PC-9 (cell line): ENCODE results near the gene BTBD16. TPM values are rescaled to one million over a fixed set of nuclear protein-coding genes. Genes with fewer than 3 reads are reported as not detected.

Source experiments
- BruUV-seq: library from RNA; stranded (reverse); fragments of 400-500 nt; replicated peaks from 2 replicates; lab custom pipeline; 2021; lab: Mats Ljungman, UMichigan
- CTCF ChIA-PET: fragments of 300-600 bp; sonication (Branson Sonifier 250); formaldehyde crosslinking; loops from one replicate; lab custom pipeline; 2022; ENCODE audit warnings: antibody characterized with exemption; lab: Charles Lee
- POLR2A ChIA-PET: fragments of 300-600 bp; sonication (Branson Sonifier 250); formaldehyde crosslinking; loops from one replicate; lab custom pipeline; 2022; ENCODE audit warnings: antibody characterized with exemption; ENCODE audit not compliant: unreplicated experiment; lab: Charles Lee
- DNase-seq, 2 experiments: peaks; one replicate each; pipeline versions ENCODE4 v3.0.0 to v3.0.0-alpha.2; 2015 to 2022; ENCODE audit warnings: mixed read lengths in 1 of 2
- H2AFZ ChIP-seq: fragments of 200-600 bp; sonication (generic); 2 replicates; pipeline ENCODE4 v1.8.1; 2017; ENCODE audit warnings: antibody characterized with exemption
- H3F3A ChIP-seq: fragments of 200-600 bp; sonication (generic); 2 replicates; pipeline ENCODE4 v1.8.1; 2017; ENCODE audit warnings: antibody characterized with exemption, mild to moderate bottlenecking, low read depth; ENCODE audit not compliant: insufficient read depth
- H3K27ac ChIP-seq: fragments of 200-600 bp; sonication (generic); 2 replicates; pipeline ENCODE4 v1.6.1; 2016; ENCODE audit warnings: mixed run types
- H3K27me3 ChIP-seq: fragments of 200-600 bp; sonication (generic); 2 replicates; pipeline ENCODE4 v1.6.1; 2016; ENCODE audit warnings: low read depth, mixed run types; ENCODE audit not compliant: insufficient read depth
- H3K36me3 ChIP-seq: fragments of 200-600 bp; sonication (generic); 2 replicates; pipeline ENCODE4 v1.6.1; 2016; ENCODE audit warnings: low read depth, mixed run types
- H3K4me1 ChIP-seq: fragments of 200-600 bp; sonication (generic); replicated peaks from 2 replicates; pipeline ENCODE4 v1.6.1; 2016; ENCODE audit warnings: mixed run types; ENCODE audit not compliant: insufficient read depth
- H3K4me2 ChIP-seq: fragments of 200-600 bp; sonication (generic); 2 replicates; pipeline ENCODE4 v1.6.1; 2017; ENCODE audit warnings: mixed run types
- H3K4me3 ChIP-seq: fragments of 200-600 bp; sonication (generic); 2 replicates; pipeline ENCODE4 v1.6.1; 2016; ENCODE audit warnings: mixed run types
- H3K79me2 ChIP-seq: fragments of 200-600 bp; sonication (generic); 2 replicates; pipeline ENCODE4 v1.6.1; 2017; ENCODE audit warnings: low read depth, mixed run types
- H3K9me2 ChIP-seq: fragments of 200-600 bp; sonication (generic); 2 replicates; pipeline ENCODE4 v1.8.1; 2017; ENCODE audit warnings: mild to moderate bottlenecking; ENCODE audit not compliant: insufficient read depth
- H3K9me3 ChIP-seq: fragments of 200-600 bp; sonication (generic); 2 replicates; pipeline ENCODE4 v1.8.1; 2016; ENCODE audit warnings: low read depth; ENCODE audit not compliant: insufficient read depth
- H4K20me1 ChIP-seq: fragments of 200-600 bp; sonication (generic); 2 replicates; pipeline ENCODE4 v1.8.1; 2017; ENCODE audit not compliant: insufficient read depth
- EZH2 ChIP-seq: fragments of 200-600 bp; sonication (generic); IDR thresholded peaks from 2 replicates; pipeline ENCODE4 v1.8.0; 2017; ENCODE audit warnings: antibody characterized with exemption, low read depth
- intact Hi-C: fragments of 100-400 bp; cut with micrococcal nuclease; formaldehyde crosslinking; loops from one replicate; pipeline ENCODE4 v1.10.0; 2022; ENCODE audit not compliant: unreplicated experiment
- total RNA-seq: library from RNA; stranded (reverse); gene quantifications from 2 replicates; pipeline ENCODE4 v1.2.3, GENCODE V29; 2021
- TF ChIP-seq, protein P1 (sequence below): fragments of 200-600 bp; sonication (generic); conservative IDR thresholded peaks from 2 replicates; pipeline ENCODE4 v1.6.1; 2017; ENCODE audit warnings: mixed run types, antibody characterized with exemption, mild to moderate bottlenecking, moderate library complexity

BTBD16 gene
- total RNA-seq, 1 experiment from 2014 or later, result 0.37 TPM

DNA sequence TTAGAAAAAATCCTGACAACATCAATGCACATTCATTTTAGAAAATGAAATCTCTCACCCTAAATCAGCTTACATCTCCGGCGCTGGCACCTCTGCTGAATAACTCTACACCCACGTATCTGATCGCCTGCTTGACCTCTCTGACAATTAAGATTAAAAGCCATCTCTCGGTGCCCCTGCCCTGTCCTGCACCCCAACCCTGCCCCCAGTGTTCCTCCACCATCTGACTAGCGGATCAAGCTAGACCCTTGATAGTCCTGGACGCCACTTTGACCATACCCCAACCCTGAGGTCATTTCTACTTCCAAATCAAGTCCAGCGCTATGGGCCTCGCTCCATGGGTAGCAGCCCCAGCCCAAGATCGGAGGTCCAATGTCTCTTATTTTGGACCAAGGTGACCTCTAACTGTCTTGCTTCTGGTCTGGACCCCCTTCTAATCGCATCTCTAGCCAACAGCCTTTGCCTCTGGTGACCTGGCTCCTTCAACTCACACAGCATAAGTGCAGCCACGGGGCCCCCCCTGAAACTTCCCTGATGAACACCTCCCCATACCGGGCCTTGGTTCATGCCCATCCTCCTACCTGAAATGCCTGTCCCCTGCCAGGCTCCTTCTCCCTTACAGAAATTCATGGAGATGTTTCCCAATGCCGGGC, 28.5 kb downstream of the BTBD16 start:
- ChIA-PET POLR2A (no interaction called here), CTCF (interaction anchor here (0.6 to 2.2 kb wide), 8 partner anchors 9 to 266 kb away, joined by 3 to 10 read pairs (median 4); no protein-coding TSS in a partner anchor)
- Histone ChIP-seq H3K9me2 (no peaks in the 10 kb centered on the region), H3F3A (peaks cover 6% of the 10 kb centered on the region), H3K27ac (no peak overlapping the region), H4K20me1 (no peaks in the 10 kb centered on the region), H3K4me3 (no peak overlapping the region), H3K36me3 (no peaks in the 10 kb centered on the region), H3K27me3 (no peaks in the 10 kb centered on the region), H3K4me1 (peaks cover 11% of the 10 kb centered on the region), H3K9me3 (no peaks in the 10 kb centered on the region), H3K79me2 (no peaks in the 10 kb centered on the region), H3K4me2 (no peak overlapping the region), H2AFZ (no peak overlapping the region)
- DNase-seq, result no peak
- TF ChIP-seq, protein P1, sequence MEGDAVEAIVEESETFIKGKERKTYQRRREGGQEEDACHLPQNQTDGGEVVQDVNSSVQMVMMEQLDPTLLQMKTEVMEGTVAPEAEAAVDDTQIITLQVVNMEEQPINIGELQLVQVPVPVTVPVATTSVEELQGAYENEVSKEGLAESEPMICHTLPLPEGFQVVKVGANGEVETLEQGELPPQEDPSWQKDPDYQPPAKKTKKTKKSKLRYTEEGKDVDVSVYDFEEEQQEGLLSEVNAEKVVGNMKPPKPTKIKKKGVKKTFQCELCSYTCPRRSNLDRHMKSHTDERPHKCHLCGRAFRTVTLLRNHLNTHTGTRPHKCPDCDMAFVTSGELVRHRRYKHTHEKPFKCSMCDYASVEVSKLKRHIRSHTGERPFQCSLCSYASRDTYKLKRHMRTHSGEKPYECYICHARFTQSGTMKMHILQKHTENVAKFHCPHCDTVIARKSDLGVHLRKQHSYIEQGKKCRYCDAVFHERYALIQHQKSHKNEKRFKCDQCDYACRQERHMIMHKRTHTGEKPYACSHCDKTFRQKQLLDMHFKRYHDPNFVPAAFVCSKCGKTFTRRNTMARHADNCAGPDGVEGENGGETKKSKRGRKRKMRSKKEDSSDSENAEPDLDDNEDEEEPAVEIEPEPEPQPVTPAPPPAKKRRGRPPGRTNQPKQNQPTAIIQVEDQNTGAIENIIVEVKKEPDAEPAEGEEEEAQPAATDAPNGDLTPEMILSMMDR, result no peak
- TF ChIP-seq EZH2, result no peak
- intact Hi-C loops, result loop anchor here (1.0 to 10.0 kb wide), 3 partner anchors 43 to 404 kb away; partner anchors contain the start of gene PLEKHA1
- BruUV-seq, result no TSS peak

DNA sequence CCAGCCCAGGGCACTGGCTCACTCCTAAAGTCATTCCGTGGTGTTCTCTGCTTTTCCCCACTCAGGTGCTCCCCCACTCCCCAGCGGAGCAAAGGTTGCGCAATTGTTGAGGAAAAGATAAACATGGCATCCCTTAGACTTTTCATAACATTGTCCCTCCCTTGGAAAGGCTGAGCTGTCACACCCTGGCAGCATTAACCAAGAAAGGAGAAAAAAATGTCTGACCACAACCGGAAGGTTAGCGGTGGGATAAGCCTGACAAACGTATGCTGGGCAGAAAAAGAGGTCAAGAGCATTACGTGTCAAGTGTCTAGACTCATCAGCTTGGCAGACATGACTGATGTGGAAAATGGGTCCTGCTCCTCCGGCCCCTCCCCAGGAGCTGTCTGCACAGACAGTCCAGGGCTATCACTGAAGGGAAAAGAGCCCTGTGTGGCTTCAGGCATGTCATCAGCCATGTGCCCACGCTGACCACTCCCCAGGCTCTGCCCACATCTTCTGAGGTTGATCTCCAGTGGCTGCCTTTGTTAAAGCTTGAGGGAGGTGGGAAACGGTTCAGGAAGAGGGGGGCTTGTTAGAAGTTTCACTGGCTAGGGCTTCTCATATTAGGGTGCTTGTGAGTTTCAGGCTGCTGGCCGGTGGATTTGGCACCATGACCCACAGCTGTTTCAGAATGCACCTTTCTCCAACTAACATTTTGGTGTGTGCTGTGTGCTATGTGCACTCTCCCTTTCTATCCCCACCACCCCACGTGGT, 30.1 kb downstream of the BTBD16 start:
- DNase-seq, result peak in 1 of 2 experiments; percentile 22
- no TSS peak for BruUV-seq
- H3K4me2 ChIP-seq, result no peak overlapping the region
- intact Hi-C loops, result no loop called here
- no peaks in the 10 kb centered on the region for H3K9me3 ChIP-seq
- no peaks in the 10 kb centered on the region for H3K36me3 ChIP-seq
- TF ChIP-seq, protein P1, result no peak
- TF ChIP-seq EZH2, result no peak
- H2AFZ ChIP-seq, result no peak overlapping the region
- H4K20me1 ChIP-seq, result no peaks in the 10 kb centered on the region
- ChIA-PET CTCF (no interaction called here), POLR2A (interaction anchor here (0.6 kb wide), 1 partner anchor 197 kb away, joined by 7 read pairs; no protein-coding TSS in a partner anchor)
- no peaks in the 10 kb centered on the region for H3K79me2 ChIP-seq
- no peaks in the 10 kb centered on the region for H3K9me2 ChIP-seq
- no peaks in the 10 kb centered on the region for H3K27me3 ChIP-seq
- H3K4me3 ChIP-seq, result no peak overlapping the region
- no peak overlapping the region for H3K27ac ChIP-seq
- H3K4me1 ChIP-seq, result no peaks in the 10 kb centered on the region
- H3F3A ChIP-seq, result no peaks in the 10 kb centered on the region

DNA sequence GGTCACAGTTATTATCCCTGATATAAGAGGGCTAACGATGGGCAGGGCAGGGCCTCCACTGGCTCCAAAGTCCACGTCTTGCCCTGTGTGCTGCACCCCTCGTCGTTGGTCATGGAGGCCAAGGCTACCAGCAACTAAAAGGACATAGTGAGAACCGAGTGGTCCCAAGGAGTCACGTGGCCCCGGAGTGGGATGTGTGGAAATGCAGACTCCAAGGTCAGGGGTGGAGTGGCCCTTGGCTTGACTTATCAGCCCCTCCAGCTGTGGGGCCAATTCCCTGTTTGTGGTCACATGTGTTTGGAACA, 30.7 kb downstream of the BTBD16 start:
- Histone ChIP-seq H3K4me2 (no peak overlapping the region), H3F3A (no peaks in the 10 kb centered on the region), H3K9me3 (no peaks in the 10 kb centered on the region), H3K27ac (no peak overlapping the region), H3K27me3 (no peaks in the 10 kb centered on the region), H3K79me2 (no peaks in the 10 kb centered on the region), H3K4me1 (no peaks in the 10 kb centered on the region), H3K36me3 (no peaks in the 10 kb centered on the region), H2AFZ (no peak overlapping the region), H4K20me1 (no peaks in the 10 kb centered on the region), H3K4me3 (no peak overlapping the region), H3K9me2 (no peaks in the 10 kb centered on the region)
- no peak for TF ChIP-seq EZH2
- TF ChIP-seq, protein P1, result no peak
- ChIA-PET CTCF (no interaction called here), POLR2A (no interaction called here)
- DNase-seq, result no peak
- no TSS peak for BruUV-seq
- intact Hi-C loops, result no loop called here
